Panc1 (cell line): ENCODE results near the gene KLHDC7A.

Source experiments
- CTCF ChIP-seq: fragments of 450-650 bp; IDR thresholded peaks from 2 replicates; pipeline ENCODE4 v1.5.1; 2017; ENCODE audit warnings: mild to moderate bottlenecking
- POLR2AphosphoS5 ChIP-seq: IDR thresholded peaks from 2 replicates; pipeline ENCODE4 v1.6.1; 2012; ENCODE audit warnings: mild to moderate bottlenecking, low read depth, low read length, moderate library complexity
- SIN3A ChIP-seq: IDR thresholded peaks from 2 replicates; pipeline ENCODE4 v1.6.1; 2012; ENCODE audit warnings: low read depth, mild to moderate bottlenecking, low read length, moderate library complexity, borderline replicate concordance; ENCODE audit not compliant: insufficient read depth
- TCF7L2 ChIP-seq: IDR thresholded peaks from 2 replicates; pipeline ENCODE4 v1.6.1; 2011; ENCODE audit warnings: mild to moderate bottlenecking, low read depth, low read length, inconsistent platforms
- TF ChIP-seq, protein P1 (sequence below), 2 experiments: IDR thresholded peaks; 2 replicates each; pipeline ENCODE4 v1.6.1; 2011 to 2012; ENCODE audit warnings: low read depth in 2 of 2, control low read depth in 1 of 2, low read length in 1 of 2, mild to moderate bottlenecking in 1 of 2, moderate library complexity in 1 of 2; ENCODE audit not compliant: insufficient read depth in 1 of 2

DNA sequence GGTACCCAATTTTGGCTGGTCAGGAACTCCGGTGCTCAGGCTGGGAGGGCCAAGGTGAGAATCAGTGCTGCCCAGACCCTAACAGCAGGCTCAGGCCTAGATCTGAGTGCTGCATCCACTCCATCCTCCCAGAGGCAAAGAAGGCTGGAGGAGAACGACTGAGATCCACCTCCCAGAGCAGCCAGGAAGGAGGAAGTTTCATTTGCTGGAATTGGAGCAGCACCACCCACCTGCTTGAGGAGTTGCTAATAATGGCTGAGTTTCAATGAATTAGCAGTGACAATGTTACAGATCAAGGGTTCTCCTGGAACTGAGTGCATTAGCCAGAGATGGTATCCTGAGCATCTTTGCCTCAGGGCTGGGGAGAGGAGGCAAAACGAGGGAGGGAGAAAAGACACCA lies 46.7 kb upstream of the KLHDC7A start:
- no peak for TF ChIP-seq CTCF
- no peak for TF ChIP-seq POLR2AphosphoS5
- TF ChIP-seq, protein P1, sequence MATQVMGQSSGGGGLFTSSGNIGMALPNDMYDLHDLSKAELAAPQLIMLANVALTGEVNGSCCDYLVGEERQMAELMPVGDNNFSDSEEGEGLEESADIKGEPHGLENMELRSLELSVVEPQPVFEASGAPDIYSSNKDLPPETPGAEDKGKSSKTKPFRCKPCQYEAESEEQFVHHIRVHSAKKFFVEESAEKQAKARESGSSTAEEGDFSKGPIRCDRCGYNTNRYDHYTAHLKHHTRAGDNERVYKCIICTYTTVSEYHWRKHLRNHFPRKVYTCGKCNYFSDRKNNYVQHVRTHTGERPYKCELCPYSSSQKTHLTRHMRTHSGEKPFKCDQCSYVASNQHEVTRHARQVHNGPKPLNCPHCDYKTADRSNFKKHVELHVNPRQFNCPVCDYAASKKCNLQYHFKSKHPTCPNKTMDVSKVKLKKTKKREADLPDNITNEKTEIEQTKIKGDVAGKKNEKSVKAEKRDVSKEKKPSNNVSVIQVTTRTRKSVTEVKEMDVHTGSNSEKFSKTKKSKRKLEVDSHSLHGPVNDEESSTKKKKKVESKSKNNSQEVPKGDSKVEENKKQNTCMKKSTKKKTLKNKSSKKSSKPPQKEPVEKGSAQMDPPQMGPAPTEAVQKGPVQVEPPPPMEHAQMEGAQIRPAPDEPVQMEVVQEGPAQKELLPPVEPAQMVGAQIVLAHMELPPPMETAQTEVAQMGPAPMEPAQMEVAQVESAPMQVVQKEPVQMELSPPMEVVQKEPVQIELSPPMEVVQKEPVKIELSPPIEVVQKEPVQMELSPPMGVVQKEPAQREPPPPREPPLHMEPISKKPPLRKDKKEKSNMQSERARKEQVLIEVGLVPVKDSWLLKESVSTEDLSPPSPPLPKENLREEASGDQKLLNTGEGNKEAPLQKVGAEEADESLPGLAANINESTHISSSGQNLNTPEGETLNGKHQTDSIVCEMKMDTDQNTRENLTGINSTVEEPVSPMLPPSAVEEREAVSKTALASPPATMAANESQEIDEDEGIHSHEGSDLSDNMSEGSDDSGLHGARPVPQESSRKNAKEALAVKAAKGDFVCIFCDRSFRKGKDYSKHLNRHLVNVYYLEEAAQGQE (IDR thresholded peaks at IDR 0.05; ENCODE audit: insufficient read depth in 1 of 2, low read depth in 2 of 2, low read length in 1 of 2) = no peak
- TF ChIP-seq TCF7L2 = no peak
- TF ChIP-seq SIN3A = no peak
